ENCODE results near the gene TCEAL2.
"Not testable (repeated sequence)": the region's sequence is repeated elsewhere in the genome, so short reads cannot be mapped to it uniquely, and the experiment has no call there.

Gene TCEAL2

GRCh38 chrX:102140876-102141275 is 15.4 kb downstream of the TCEAL2 start:
- H3K9me3 ChIP-seq (ENCODE audit: control insufficient read depth in 2 of 2, low read length in 2 of 2); H3K4me1 ChIP-seq (ENCODE audit: control insufficient read depth in 2 of 2, insufficient read depth in 2 of 2, low read length in 2 of 2); H3K4me3 ChIP-seq (ENCODE audit: low read length in 2 of 2); H3K36me3 ChIP-seq (ENCODE audit: control insufficient read depth in 2 of 2, insufficient read depth in 2 of 2, low read length in 2 of 2); H3K9ac ChIP-seq (ENCODE audit: low read depth in 1 of 2, low read length in 2 of 2); H3K27ac ChIP-seq (ENCODE audit: low read depth in 2 of 2, low read length in 2 of 2); H3K27me3 ChIP-seq (ENCODE audit: control insufficient read depth in 2 of 2, insufficient read depth in 2 of 2, low read length in 2 of 2): not testable (repeated sequence)

DNA sequence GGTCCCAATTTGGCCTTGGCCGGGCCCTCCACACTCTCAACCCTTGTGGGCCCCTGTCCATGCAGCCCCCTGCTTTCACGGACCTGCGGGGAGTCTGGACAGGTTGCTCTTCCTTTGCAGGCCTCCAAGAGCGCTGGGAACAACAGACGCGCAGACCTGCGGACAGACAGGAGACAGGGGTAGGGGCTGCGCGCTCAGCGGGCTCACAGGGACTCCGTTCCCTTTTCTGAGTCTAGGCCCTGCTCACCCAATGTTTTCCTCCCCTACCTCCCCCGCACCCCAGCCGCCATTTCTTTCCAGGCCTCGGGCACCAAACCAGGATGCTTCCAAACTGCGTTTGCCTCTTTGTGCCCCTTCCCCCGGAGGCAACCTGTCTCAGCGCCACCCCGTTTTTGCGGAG is 16.2 kb downstream of the TCEAL2 start:
- H3K27ac ChIP-seq (ENCODE audit: low read depth in 2 of 2, low read length in 2 of 2); H3K4me3 ChIP-seq (ENCODE audit: low read length in 2 of 2); H3K9me3 ChIP-seq (ENCODE audit: control insufficient read depth in 2 of 2, low read length in 2 of 2); H3K4me1 ChIP-seq (ENCODE audit: control insufficient read depth in 2 of 2, insufficient read depth in 2 of 2, low read length in 2 of 2); H3K36me3 ChIP-seq (ENCODE audit: control insufficient read depth in 2 of 2, insufficient read depth in 2 of 2, low read length in 2 of 2); H3K27me3 ChIP-seq (ENCODE audit: control insufficient read depth in 2 of 2, insufficient read depth in 2 of 2, low read length in 2 of 2); H3K9ac ChIP-seq (ENCODE audit: low read depth in 1 of 2, low read length in 2 of 2): not testable (repeated sequence)

DNA sequence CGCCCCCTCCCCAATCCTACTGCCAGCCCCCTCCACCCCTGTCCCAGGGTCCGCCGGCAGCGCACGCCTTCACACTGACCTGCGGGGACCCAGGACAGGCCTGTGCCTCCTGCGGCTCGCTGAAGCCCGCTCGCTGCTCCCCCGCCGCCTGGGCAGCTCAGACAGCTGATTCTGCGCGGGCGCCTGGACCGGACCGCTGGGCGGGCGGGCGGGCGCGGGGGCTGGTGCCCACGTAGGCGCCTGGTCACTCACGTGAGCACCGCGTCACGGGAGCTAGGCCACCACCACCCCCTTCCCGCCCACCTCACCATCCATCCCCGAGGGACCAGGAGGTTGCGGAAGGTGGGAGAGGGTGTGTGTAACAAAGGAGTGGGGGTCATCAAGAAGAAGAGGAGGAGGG is 16.8 kb downstream of the TCEAL2 start, which contains the start of gene TCEAL6:
Gene TCEAL6 (minus strand): TSS at position 208 of the 400 bp plus-strand sequence.
- not testable (repeated sequence) for H3K4me3 ChIP-seq (ENCODE audit: low read length in 2 of 2); H3K4me1 ChIP-seq (ENCODE audit: control insufficient read depth in 2 of 2, insufficient read depth in 2 of 2, low read length in 2 of 2); H3K9ac ChIP-seq (ENCODE audit: low read depth in 1 of 2, low read length in 2 of 2); H3K27me3 ChIP-seq (ENCODE audit: control insufficient read depth in 2 of 2, insufficient read depth in 2 of 2, low read length in 2 of 2); H3K36me3 ChIP-seq (ENCODE audit: control insufficient read depth in 2 of 2, insufficient read depth in 2 of 2, low read length in 2 of 2); H3K9me3 ChIP-seq (ENCODE audit: control insufficient read depth in 2 of 2, low read length in 2 of 2); H3K27ac ChIP-seq (ENCODE audit: low read depth in 2 of 2, low read length in 2 of 2)

GRCh38 chrX:102154218-102154860 is 28.9 kb downstream of the TCEAL2 start:
- Histone ChIP-seq H3K27ac (ENCODE audit: low read depth in 2 of 2, low read length in 2 of 2) (no peak overlapping the region), H3K9ac (ENCODE audit: low read depth in 1 of 2, low read length in 2 of 2) (no peak overlapping the region), H3K36me3 (ENCODE audit: control insufficient read depth in 2 of 2, insufficient read depth in 2 of 2, low read length in 2 of 2) (no peaks in the 10 kb centered on the region), H3K4me3 (ENCODE audit: low read length in 2 of 2) (no peak overlapping the region), H3K27me3 (ENCODE audit: control insufficient read depth in 2 of 2, insufficient read depth in 2 of 2, low read length in 2 of 2) (peaks cover 0 to 2% of the 10 kb centered on the region in 2 donors), H3K4me1 (ENCODE audit: control insufficient read depth in 2 of 2, insufficient read depth in 2 of 2, low read length in 2 of 2) (no peaks in the 10 kb centered on the region), H3K9me3 (ENCODE audit: control insufficient read depth in 2 of 2, low read length in 2 of 2) (no peaks in the 10 kb centered on the region)

- Histone ChIP-seq H3K27ac (ENCODE audit: low read depth in 2 of 2, low read length in 2 of 2) (peak overlapping the region in 1 of 2 donors; percentile 23), H3K4me1 (ENCODE audit: control insufficient read depth in 2 of 2, insufficient read depth in 2 of 2, low read length in 2 of 2) (no peaks in the 10 kb centered on the region), H3K9me3 (ENCODE audit: control insufficient read depth in 2 of 2, low read length in 2 of 2) (no peaks in the 10 kb centered on the region), H3K9ac (ENCODE audit: low read depth in 1 of 2, low read length in 2 of 2) (peak overlapping the region in 1 of 2 donors; percentile 44), H3K4me3 (ENCODE audit: low read length in 2 of 2) (peak overlapping the region; percentile 60 to 74), H3K36me3 (ENCODE audit: control insufficient read depth in 2 of 2, insufficient read depth in 2 of 2, low read length in 2 of 2) (no peaks in the 10 kb centered on the region), H3K27me3 (ENCODE audit: control insufficient read depth in 2 of 2, insufficient read depth in 2 of 2, low read length in 2 of 2) (peaks cover 0 to 2% of the 10 kb centered on the region in 2 donors)
Measured at GRCh38 chrX:102154900-102155805, 29.7 kb downstream of the TCEAL2 start.

GRCh38 chrX:102155806-102156179 is 30.3 kb downstream of the TCEAL2 start, which contains the start of gene BEX5:
Gene BEX5 (minus strand): TSS chrX:102155977. CDS start chrX:102154265, 1,712 bp downstream.
- Histone ChIP-seq H3K9me3 (ENCODE audit: control insufficient read depth in 2 of 2, low read length in 2 of 2) (no peaks in the 10 kb centered on the region), H3K4me3 (ENCODE audit: low read length in 2 of 2) (peak within 1 kb of the TSS; percentile 60 to 74), H3K4me1 (ENCODE audit: control insufficient read depth in 2 of 2, insufficient read depth in 2 of 2, low read length in 2 of 2) (no peaks in the 10 kb centered on the region), H3K9ac (ENCODE audit: low read depth in 1 of 2, low read length in 2 of 2) (peak within 1 kb of the TSS in 1 of 2 donors; percentile 44), H3K27me3 (ENCODE audit: control insufficient read depth in 2 of 2, insufficient read depth in 2 of 2, low read length in 2 of 2) (peaks cover 0 to 2% of the 10 kb centered on the region in 2 donors), H3K27ac (ENCODE audit: low read depth in 2 of 2, low read length in 2 of 2) (peak within 1 kb of the TSS in 1 of 2 donors; percentile 23), H3K36me3 (ENCODE audit: control insufficient read depth in 2 of 2, insufficient read depth in 2 of 2, low read length in 2 of 2) (no peaks in the 10 kb centered on the region)
